Activated CD4-positive, alpha-beta T cell treated with anti-CD3 and anti-CD28 coated beads, Interleukin-2, amount 50 U/mL, for 1 hour (primary cell): ENCODE data around the gene TRABD2B.

ENCODE experiments used
- DNase-seq: peaks from one replicate; pipeline ENCODE4 v3.0.0-alpha.2; 2020

Gene TRABD2B

DNA sequence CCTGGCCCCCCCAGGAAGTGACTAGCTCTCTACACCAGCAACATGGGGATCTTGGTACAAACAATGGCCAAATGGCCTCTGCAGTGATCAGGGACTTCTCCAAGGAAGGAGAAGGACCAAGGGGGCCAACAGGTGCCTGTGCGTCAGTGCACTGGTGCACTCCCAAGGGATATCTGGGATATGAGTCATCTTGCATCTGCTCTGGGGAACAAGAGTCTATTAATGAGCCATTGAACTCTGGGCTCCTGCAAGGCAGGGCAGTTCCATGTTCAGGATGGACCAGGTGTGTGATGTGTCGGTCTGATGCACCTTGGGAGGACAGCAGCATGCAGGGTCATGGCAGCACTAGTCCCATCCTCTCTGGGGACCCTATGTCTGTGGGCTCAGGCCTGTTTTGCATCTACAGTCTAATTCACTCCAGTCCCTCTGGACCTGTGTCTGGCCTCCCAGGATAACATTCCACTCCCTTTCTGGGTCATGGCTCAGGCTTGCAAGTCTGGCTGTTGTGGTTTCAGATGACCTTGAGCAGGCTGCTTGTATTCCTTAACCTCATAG is 125.3 kb downstream of the TRABD2B start:
- DNase-seq = no peak

DNA sequence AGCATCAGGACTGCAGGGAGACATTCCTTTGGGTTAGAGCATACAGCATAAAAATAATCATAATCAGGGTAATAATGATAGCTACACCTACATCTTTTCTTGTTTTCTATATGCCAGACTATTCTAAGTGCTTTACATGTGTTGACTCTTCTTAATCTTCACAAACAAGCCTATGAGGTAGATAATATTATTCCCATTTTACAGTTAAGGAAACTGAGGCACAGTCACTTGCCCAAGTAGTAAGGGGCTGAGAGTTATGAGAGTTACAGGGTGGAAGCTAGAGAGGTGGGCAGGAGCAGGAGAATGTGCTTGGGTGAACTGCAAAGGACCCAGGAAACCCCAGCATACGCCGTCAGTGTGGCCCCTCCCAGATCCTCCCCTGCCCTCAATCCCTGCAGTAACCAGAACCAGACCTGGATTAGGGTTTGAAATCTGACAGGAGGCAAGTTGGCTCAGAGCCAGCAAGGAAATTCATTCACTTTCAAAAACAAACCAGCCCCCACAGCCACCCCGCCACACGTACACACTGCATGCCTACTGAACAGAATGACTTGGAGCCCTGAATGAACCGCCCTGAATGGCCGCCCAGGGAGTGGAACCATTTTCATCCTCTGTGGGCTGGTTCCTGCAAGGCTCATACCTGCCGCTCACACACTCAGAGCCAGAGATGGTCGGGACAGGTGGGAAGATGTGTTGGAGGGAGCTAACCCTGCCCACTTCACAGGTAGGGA is 126.1 kb downstream of the TRABD2B start:
- no peak for DNase-seq

DNA sequence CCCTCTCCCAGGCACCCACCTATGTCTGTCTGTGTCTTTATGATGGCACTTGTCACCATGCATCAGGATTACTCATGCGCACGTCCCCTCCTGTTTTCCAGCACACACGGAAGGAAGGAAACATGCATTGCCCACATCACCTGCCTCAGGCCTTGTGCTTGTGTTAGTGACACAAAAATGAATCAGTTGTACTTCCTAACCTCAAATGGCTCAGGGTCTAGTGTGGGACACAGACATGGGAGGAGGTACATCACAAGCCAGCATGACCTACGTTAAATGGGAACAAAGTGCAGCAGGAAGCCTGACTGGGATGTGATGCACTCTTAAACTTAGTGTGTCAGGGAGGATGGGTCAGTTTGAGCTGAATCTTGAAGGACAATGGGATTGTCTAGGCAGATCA is 126.7 kb downstream of the TRABD2B start:
- DNase-seq = no peak

DNA sequence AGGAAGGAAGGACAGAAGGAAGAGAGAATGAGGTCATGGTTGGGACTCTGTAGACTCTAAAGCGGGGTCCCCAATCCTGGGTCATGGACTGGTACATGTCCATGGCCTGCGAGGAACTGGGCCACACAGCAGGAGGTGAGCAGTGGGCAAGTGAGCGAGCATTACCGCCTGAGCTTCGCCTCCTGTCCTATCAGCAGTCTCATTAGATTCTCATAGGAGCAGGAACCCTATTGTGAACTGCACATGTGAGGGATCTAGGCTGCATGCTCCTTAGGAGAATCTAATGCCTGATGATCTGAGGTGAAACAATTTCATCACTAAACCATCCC is 128.9 kb downstream of the TRABD2B start:
- no peak for DNase-seq

DNA sequence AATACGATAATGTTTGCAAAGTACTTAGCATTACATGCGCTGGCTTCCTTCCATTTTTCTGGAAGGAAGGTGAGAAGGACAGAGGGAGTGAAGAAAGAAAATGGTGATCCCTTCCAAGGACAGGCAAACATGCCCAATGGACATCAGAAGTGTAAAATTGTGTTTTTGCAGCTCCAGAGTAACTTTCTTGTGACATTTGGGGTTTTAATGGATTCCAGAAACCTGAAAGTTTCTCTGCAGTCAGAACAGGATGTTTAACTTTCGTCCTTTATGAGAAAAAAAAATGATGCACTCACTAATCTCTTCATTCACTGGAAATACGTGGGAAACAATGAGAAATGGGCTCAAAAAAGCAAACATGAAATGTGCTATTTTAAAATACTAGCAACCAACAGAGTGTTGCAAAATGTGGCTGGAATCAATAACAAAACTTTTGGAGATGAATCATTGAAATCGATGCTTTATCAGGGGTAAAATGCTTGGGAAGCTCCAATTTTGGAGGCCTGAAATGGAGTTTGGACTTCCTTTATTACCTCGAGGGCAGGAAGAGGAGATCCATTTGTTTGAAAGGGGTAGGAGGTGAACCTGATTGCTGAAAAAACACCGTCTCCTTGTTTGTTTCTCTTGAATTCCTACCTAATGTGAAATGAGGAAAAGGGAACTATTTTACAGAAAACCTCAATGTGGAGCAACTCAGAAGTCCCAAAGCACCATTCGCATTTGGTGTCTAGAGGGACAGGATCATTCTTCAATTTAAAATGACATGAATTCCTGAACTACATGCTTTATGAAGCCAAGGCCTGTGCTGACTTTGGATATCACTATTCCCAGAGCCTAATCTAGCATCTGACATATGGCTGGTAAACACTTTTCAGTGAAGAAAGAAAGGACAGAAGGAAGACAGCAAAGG is 129.5 kb downstream of the TRABD2B start:
- DNase-seq = no peak

DNA sequence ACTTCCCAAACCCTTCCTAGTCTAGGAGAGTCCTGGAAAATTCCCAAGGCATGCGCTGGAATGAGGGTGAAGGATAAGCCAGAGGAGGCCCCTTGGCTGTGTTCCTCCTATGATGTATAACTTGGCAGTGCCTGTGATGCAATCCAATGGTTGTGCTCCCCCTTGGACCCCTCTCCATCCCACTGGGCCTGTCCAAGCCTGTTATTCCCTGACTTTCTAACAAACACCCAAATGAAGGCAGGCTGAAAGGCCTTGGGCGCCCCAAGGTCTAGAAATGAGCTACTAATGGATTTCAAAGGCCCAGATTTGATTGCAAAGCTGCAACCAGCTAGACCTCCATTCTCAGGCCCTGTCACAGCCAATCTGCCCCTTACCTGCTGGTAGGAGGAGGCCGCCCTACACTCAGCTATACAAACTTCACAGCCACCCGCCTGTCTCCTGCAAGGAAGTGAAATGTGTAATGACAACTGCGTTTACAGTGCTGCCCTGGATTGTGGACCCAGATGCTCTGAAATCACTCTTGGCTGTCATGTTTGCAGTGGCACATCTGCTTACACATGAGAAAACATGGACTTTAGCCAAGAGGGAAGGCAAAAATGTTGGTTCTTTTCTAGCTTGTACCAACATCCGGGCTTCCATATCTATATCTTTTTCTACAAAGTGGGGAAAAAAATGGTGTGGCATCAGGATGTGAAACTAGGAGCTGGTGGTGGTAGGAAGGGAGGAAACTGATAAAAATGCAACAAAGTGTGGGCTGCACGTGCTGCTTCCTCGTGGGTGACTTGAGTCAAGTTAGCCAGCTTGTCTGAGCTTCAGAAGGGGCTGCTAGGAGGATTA is 130.4 kb downstream of the TRABD2B start:
- no peak for DNase-seq

DNA sequence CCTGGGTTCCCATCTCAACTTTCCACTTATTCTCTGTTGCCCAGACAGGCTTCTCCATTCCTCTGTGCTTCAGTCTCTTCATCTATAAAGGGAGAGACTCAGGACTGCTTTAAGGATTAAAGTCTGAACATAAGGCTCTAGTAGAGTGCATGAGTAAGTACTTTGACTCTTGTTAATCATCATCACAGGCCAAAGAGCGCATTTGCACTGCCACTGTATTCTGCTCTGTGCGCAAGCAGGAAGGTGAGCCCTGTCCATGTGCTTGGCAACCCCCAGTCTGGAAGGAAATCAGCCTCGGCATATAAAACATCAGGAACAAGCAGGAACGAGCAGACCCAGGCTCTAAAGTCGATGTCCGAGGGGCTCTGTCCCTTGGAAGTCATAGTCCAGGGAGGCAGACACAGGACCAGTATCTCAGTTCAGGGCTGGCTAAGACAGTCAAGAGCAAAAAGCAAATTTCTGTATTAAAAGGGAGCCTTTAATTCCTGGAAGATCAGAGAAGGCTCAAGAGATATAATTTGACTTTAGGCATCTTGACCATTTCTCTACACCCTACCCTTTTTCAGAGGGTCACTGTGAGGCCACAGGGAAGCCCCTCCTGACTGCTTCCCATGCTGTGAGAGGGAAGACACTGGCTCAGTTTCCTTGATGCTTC is 131.2 kb downstream of the TRABD2B start:
- DNase-seq = no peak

DNA sequence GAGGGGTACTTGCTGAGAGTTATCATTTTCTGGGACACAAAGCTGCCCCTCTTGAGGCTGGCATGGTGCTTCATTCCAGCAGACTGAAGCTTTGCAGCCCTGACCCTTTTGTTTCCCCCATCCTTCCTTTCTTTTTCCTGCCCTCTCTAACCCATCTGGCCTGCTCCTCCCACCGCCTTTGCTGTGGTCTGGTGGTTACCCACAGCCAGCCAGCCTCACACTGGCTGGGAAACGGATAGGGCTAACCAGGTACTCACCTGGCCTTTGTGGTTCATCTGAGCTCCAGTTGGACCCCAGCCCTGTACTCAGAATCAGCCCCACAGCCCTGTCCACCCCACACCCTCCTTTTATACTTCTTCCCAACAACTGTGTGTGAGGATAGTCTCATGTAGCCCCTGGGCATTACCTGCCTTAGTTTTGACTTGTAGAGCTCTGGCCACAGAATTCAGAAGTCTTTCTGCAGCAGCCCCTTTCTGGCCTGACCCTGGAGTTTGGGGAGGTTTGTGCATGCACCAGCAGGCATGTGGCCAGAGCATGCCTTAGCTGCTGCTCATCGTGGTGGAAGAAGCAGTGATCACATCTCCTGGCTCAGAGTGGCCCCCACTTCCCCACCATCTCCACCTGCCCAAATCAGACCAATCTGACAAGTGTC is 138.0 kb downstream of the TRABD2B start:
- DNase-seq = no peak

DNA sequence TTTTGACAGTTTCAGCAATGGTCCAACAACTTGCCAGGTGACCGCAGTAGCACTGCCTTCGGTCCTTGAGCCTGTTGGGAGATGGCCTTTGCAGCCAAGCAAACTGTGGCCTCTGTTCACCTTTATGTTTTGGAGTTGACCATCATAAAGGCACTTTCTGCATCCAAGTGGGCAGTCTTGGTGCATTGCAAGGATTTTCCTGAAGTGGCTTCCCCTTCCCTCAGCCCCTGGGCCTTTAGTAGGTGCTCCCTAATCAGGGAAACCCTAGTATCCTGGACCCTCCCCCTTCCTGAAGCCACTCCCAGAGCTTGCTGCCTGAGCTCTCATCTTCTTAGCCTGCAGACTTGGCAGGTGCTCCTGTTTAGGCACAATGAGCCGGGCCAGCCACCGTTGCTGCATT is 140.2 kb downstream of the TRABD2B start:
- no peak for DNase-seq

DNA sequence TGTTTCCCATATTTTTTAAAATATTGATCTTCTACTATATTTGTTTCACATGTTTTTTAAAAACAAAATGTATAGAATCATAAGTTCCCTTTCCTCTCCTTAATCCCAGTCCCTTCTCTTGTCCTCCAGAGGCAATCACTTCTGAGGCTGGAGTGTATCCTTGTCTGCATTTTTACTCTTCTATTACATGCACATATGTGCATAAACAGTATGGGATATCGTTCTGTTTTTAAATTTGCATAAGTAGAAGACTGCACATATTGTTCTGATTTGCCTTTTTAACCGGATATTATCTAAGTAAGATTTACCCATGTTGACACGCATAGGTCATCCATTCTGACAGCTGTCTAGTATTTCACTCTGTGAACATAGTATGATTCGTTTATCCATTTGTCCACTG is 142.0 kb downstream of the TRABD2B start:
- no peak for DNase-seq

DNA sequence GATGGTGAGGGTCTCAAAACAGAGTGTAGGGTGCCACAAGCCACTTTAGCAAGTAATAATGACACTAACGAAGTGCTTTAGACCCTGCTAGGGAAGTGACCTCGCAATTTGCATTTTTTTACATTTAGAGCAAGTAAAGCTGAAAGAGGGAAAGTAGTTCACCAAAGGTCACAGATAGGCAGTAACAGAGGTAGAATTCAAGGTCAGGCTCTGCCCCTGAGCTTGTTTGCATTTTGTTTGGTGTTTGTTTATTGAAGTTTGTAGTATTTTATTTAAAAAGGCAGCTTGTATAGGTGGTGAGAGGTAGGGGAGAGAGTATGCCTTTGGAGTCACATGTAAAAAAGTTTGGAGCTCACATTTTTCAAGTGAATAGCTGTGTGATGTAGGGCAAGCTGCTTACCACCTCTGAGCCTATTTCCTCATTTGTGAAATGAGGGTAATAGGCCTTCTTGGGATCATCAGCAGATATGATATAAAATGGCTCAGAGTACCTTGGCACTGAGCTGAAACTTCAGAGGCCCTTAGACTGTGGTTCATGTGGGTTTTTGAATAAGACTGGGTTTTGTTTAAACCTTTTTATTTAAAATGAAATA is 142.5 kb downstream of the TRABD2B start:
- DNase-seq = no peak

DNA sequence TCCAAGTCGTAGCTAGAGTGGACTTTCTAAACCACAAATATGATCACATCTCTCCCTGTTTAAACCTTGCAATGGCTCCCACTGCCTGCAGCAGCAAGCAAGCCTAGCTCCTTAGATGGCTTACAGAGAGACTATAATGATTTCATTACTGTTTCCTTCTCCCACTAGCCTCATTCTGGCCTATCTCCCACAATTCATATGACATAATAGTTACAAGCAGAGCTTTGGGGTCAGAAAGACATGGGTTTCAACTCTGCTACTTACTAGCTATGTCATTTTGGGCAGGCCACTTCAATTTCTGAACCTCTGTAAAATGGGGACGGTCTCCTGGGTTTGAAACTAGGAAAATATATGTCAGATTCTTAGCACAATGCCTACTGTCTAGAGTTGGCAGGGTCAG is 143.3 kb downstream of the TRABD2B start:
- DNase-seq = no peak

DNA sequence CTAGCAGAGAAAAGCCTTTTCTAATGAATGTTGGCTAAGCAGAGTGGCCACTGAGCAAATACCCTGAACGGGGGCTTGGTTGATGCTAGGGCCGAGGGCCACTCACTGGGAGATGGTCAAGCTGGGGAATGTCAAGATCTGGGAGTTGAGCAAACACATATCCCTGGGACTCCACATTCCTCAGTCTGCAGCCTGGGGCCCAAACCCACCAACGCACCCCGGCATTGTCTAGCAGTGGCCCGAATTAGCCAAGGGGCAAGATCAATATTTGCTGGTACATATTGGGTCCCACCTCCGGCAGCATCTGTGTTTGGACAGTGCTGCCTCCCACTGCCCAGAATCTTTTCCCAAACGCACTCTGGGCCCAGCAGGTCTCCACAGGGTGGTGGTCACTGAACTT is 144.1 kb downstream of the TRABD2B start:
- no peak for DNase-seq

DNA sequence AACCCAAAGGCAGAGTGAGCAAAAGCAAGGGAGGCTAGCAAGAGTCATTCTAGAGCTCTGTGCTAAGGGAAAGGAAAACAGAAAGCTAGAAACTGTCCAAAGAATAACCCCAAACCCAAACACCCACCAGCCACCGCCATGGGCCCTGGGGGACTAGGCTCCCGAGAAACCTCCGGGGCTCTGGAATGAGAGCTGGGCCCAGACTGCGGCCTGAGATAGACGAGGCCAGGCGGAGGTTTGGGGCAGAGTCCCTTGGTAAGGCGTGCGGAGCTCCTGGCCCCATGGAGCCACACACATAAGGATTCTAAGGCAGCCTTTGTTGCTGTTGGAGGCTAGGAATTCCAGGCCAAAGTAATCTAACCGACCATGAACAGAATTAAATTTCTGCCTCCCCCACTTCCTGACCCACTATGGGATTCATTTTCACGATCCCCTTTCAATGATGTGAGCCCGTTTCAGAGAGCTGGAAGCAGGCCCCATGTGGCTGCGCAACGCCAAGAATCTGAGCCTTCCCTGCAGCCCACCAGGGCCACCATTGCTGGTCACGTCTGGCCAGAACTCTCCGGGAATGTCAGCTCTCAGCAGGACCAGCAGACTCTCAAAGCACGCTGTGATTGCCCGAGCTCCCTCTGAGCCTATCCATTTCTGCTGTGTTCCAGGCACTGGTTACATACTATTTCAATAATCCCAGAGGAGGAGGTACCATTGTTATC is 145.0 kb downstream of the TRABD2B start:
- DNase-seq = no peak

DNA sequence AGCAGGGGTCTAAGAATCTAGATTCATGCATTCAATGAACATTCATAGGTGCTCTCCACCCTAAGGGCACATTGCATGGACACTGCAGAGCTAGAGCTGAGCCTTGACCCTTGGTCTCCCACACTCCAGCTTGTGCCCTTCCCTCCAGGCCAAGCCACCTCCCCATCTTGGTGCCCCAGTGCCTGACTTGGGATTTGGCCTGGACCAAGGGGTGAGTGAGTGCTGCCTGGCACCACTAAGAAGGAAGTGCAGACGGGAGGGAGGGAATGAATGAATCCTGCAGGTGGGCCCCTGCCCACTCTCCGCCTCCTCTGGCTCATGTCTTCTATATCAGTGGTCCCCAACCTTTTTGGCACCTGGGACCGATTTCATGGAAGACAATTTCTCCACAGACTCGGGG is 146.7 kb downstream of the TRABD2B start:
- no peak for DNase-seq

DNA sequence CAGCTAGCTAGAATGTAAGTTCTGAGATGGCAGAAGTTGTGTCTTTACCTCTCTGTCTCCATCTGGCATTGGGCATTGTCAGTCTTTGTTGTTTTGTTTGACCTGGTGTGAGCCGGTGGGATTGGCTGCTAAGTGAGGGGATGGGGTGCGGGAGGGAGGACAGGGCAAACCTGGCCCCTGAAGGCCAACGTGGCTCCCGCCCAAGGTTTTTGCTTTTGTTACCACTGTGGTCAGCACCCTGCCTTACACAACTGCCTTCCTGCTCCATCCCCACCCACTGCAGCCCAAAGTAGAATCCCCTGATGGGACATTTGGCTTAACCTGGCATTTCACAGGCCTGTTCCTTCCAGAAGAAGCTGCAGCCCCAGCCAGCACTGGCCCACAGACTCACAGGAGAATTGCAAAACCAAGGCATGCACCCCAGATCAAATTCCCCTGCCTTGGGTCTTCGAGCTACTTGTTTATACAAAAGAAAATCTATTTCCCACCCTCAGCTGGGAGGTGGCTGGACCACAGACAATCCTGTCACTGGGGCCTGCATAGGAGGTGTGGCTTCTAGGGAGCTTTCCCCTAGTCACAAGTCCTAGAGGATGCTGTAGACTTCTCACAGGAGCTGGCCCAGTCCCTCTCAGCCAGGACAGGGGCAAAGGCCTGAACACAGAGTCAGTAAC is 147.5 kb downstream of the TRABD2B start:
- no peak for DNase-seq

DNA sequence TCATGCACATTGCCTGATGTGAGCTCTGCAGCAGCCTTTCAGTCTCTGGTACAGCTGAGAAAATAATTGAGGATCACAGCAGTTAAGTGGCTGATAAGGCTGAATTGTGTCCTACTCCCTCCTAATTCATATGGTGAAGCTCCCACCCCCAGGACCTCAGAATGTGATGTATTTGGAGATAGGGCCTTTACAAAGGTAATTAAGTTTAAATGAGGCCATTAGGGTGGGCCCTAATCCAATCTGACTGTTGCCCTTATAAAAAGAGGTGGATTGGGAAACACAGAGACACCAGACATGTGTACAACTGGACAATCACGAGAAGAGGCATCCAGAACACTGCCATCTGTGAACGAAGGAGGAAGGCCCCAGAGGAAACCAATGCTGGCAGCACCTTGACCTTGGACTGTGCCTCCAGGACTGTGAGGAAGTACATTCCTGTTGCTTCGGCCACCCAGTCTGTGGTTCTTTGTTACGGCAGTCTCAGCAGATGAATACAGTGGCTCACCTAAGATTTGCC is 148.1 kb downstream of the TRABD2B start:
- no peak for DNase-seq

DNA sequence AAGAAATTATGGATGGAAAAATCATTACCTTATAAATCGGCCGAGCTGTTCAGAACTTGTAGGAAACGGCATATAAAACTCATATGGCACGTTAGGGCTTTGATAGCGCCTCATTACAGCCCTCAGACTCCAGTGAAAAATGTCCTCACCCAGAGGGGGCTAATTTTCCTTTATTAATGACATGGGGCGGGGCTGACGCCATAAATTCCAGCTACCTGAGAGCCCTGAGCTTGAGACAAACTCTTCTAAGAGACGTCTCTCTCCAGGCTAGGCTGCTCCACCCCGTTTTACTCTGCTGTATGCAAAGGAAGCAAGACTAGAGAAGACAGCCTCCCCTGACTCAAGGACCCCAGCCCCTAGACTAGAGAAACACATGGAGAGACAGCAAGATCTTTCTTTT is 149.4 kb downstream of the TRABD2B start:
- DNase-seq = no peak

DNA sequence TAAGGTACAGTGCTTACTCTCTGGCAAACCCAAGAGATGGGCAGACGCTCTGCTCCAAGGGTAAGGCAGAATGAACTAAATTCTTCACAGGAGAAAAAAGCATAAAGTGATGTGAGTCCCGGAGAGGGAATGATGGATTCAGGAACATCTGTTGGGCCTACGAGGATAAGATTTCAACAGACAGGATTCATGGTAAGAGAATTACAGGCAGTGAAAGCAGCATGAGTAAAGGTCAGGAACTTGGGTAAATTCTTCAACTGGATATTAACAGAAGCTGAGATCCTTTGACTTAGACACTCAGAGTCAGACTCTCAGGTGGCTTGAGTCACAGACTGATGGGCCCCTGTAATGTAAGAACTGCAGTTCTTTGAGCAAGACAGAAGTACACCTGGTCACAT is 152.6 kb downstream of the TRABD2B start:
- DNase-seq = no peak
